ENCODE data around the gene TPM2. TPM values are rescaled to one million over a fixed set of nuclear protein-coding genes. Genes with fewer than 3 reads are reported as not detected.

Gene TPM2
- total RNA-seq, 6 experiments from 2014 or later = 1,810 to 3,557 (median 2,546) TPM

- Mint-ChIP-seq H3K4me1 (ENCODE audit: low read depth) (peaks cover 83% of the 10 kb centered on the region), H3K36me3 (ENCODE audit: low read depth) (peaks cover 17% of the 10 kb centered on the region; the same call in 1 of the 2 replicates), H3K27ac (peak overlapping the region; percentile 99), H3K27me3 (ENCODE audit: insufficient read depth) (peaks cover 8% of the 10 kb centered on the region), H3K4me3 (no peak overlapping the region), H3K9me3 (peaks cover 4% of the 10 kb centered on the region)
- no peak for DNase-seq
- peak; percentile 63 for TF ChIP-seq CTCF (IDR thresholded peaks at IDR 0.05)
Observed at GRCh38 chr9:35660966-35661415, 28.7 kb downstream of the TPM2 start.

- Mint-ChIP-seq H3K36me3 (ENCODE audit: low read depth) (peaks cover 17% of the 10 kb centered on the region; the same call in 1 of the 2 replicates), H3K4me3 (peak overlapping the region; percentile 90), H3K4me1 (ENCODE audit: low read depth) (peaks cover 71% of the 10 kb centered on the region), H3K9me3 (peaks cover 4% of the 10 kb centered on the region), H3K27me3 (ENCODE audit: insufficient read depth) (peaks cover 6% of the 10 kb centered on the region), H3K27ac (peak overlapping the region; percentile 99)
- no peak for TF ChIP-seq CTCF (IDR thresholded peaks at IDR 0.05)
- peak; percentile 76 for DNase-seq
Observed at GRCh38 chr9:35659340-35659739, 30.4 kb downstream of the TPM2 start.

- Mint-ChIP-seq H3K27me3 (ENCODE audit: insufficient read depth) (peaks cover 6% of the 10 kb centered on the region), H3K4me1 (ENCODE audit: low read depth) (peaks cover 67% of the 10 kb centered on the region), H3K27ac (peak overlapping the region; percentile 99), H3K36me3 (ENCODE audit: low read depth) (peaks cover 17% of the 10 kb centered on the region; the same call in 1 of the 2 replicates), H3K4me3 (peak overlapping the region; percentile 90), H3K9me3 (peaks cover 4% of the 10 kb centered on the region)
- DNase-seq = peak; percentile 67
- TF ChIP-seq CTCF (IDR thresholded peaks at IDR 0.05) = no peak
Observed at GRCh38 chr9:35658968-35659220, 30.8 kb downstream of the TPM2 start.

- Mint-ChIP-seq H3K9me3 (peaks cover 4% of the 10 kb centered on the region), H3K27ac (peak within 1 kb of the TSS; percentile 99), H3K27me3 (ENCODE audit: insufficient read depth) (peaks cover 6% of the 10 kb centered on the region), H3K4me1 (ENCODE audit: low read depth) (peaks cover 61% of the 10 kb centered on the region), H3K4me3 (peak within 1 kb of the TSS; percentile 90), H3K36me3 (ENCODE audit: low read depth) (peaks cover 17% of the 10 kb centered on the region; the same call in 1 of the 2 replicates)
- peak; percentile 69 for DNase-seq
- peak; percentile 88 for TF ChIP-seq CTCF (IDR thresholded peaks at IDR 0.05)
Observed at GRCh38 chr9:35658137-35658967, 31.4 kb downstream of the TPM2 start, which contains the start of gene CCDC107. Gene CCDC107, plus strand, starts transcription at chr9:35658292. Its CDS starts 88 bp downstream, at chr9:35658380.

GRCh38 chr9:35657546-35658136, 32.1 kb downstream of the TPM2 start, which contains the start of gene RMRP:
Gene RMRP, minus strand, starts transcription at chr9:35658019.
- Mint-ChIP-seq H3K4me1 (ENCODE audit: low read depth) (peaks cover 54% of the 10 kb centered on the region), H3K4me3 (peak within 1 kb of the TSS; percentile 90), H3K36me3 (ENCODE audit: low read depth) (peaks cover 17% of the 10 kb centered on the region; the same call in 1 of the 2 replicates), H3K9me3 (peaks cover 4% of the 10 kb centered on the region), H3K27ac (peak within 1 kb of the TSS; percentile 99), H3K27me3 (ENCODE audit: insufficient read depth) (peaks cover 6% of the 10 kb centered on the region)
- DNase-seq = peak; percentile 100
- TF ChIP-seq CTCF (IDR thresholded peaks at IDR 0.05) = peak; percentile 64

All from HFFc6 (cell line).